Smooth muscle cell (in vitro differentiated cells): ENCODE data around the gene PLXNC1. TPM values are rescaled to one million over a fixed set of nuclear protein-coding genes. Genes with fewer than 3 reads are reported as not detected.

Experiments used
- DNase-seq: peaks from one replicate; lab custom pipeline; 2025; ENCODE audit not compliant: unreplicated experiment; lab: John Stamatoyannopoulos, UW
- H2AFZ ChIP-seq: fragments of 200-600 bp; sonication (generic); 2 replicates; pipeline ENCODE4 v1.6.0; 2016; ENCODE audit warnings: antibody characterized with exemption, low read depth, mild to moderate bottlenecking
- H3F3A ChIP-seq: fragments of 200-600 bp; sonication (generic); 2 replicates; pipeline ENCODE4 v1.6.0; 2017; ENCODE audit warnings: antibody characterized with exemption, low read depth
- H3K27ac ChIP-seq: fragments of 200-600 bp; sonication (generic); 2 replicates; pipeline ENCODE4 v1.5.1; 2016; ENCODE audit warnings: low read depth, mild to moderate bottlenecking
- H3K27me3 ChIP-seq: fragments of 200-600 bp; sonication (generic); 2 replicates; pipeline ENCODE4 v1.6.1; 2016; ENCODE audit warnings: low read depth, mild to moderate bottlenecking
- H3K36me3 ChIP-seq: fragments of 200-600 bp; sonication (generic); 2 replicates; pipeline ENCODE4 v1.5.1; 2016; ENCODE audit warnings: low read depth
- H3K4me1 ChIP-seq: fragments of 200-600 bp; sonication (generic); 2 replicates; pipeline ENCODE4 v1.5.1; 2016; ENCODE audit warnings: low read depth
- H3K4me2 ChIP-seq: fragments of 200-600 bp; sonication (generic); 2 replicates; pipeline ENCODE4 v1.6.0; 2016; ENCODE audit warnings: mild to moderate bottlenecking
- H3K4me3 ChIP-seq: fragments of 200-600 bp; sonication (generic); 2 replicates; pipeline ENCODE4 v1.5.1; 2016; ENCODE audit warnings: mild to moderate bottlenecking
- H3K79me2 ChIP-seq: fragments of 200-600 bp; sonication (generic); 2 replicates; pipeline ENCODE4 v1.6.0; 2016; ENCODE audit warnings: low read depth, mild to moderate bottlenecking
- H3K9ac ChIP-seq: fragments of 200-600 bp; sonication (generic); 2 replicates; pipeline ENCODE4 v1.6.0; 2016; ENCODE audit warnings: low read depth
- H3K9me3 ChIP-seq: fragments of 200-600 bp; sonication (generic); replicated peaks from 2 replicates; pipeline ENCODE4 v1.5.1; 2016; ENCODE audit warnings: low read depth
- H4K20me1 ChIP-seq: fragments of 200-600 bp; sonication (generic); 2 replicates; pipeline ENCODE4 v1.6.0; 2016; ENCODE audit warnings: low read depth
- CTCF ChIP-seq: fragments of 200-600 bp; sonication (generic); IDR thresholded peaks from 2 replicates; pipeline ENCODE4 v1.5.1; 2017; ENCODE audit warnings: borderline replicate concordance, mild to moderate bottlenecking, antibody characterized with exemption; ENCODE audit not compliant: insufficient read depth, poor library complexity, severe bottlenecking
- WGBS: methylation state at CpG from one replicate; pipeline ENCODE4 v1.1.7; 2016; ENCODE audit warnings: low lambda C conversion rate; 5-methylcytosine and 5-hydroxymethylcytosine counted together
- polyA plus RNA-seq: library from polyadenylated mRNA; unstranded; fragments of >200 nt; fragmentation: Nextera tagmentation; extraction: Ambion mirVana; gene quantifications from 2 replicates; pipeline ENCODE4 v1.2.1, GENCODE V29; 2016
- total RNA-seq: library from RNA; depleted of rRNA; stranded (reverse); fragments of >200 nt; gene quantifications from 2 replicates; pipeline ENCODE4 v1.2.3, GENCODE V29; 2014

PLXNC1 gene
- total and polyA plus RNA-seq, 2 experiments from 2014 or later = 0.49 to 0.66 TPM

- TF ChIP-seq CTCF = no peak
- Histone ChIP-seq H3K27me3 (peaks cover 69% of the 10 kb centered on the region), H3K4me2 (no peak overlapping the region), H3K4me3 (no peak overlapping the region), H4K20me1 (no peaks in the 10 kb centered on the region), H3K36me3 (no peaks in the 10 kb centered on the region), H2AFZ (no peak overlapping the region), H3K9ac (no peak overlapping the region), H3K79me2 (no peaks in the 10 kb centered on the region), H3K27ac (no peak overlapping the region), H3K9me3 (no peaks in the 10 kb centered on the region), H3K4me1 (no peaks in the 10 kb centered on the region), H3F3A (no peaks in the 10 kb centered on the region)
- WGBS = 90% methylated on average over 8 of the region's 8 CpGs
- DNase-seq = no peak
Observed at GRCh38 chr12:94158666-94159065, 10.3 kb downstream of the PLXNC1 start.

GRCh38 chr12:94162108-94162507, 13.7 kb downstream of the PLXNC1 start:
- 85% methylated on average over 3 of the region's 3 CpGs for WGBS
- Histone ChIP-seq H3K27me3 (peaks cover 48% of the 10 kb centered on the region), H2AFZ (no peak overlapping the region), H3K4me3 (no peak overlapping the region), H3K4me2 (no peak overlapping the region), H4K20me1 (no peaks in the 10 kb centered on the region), H3K9ac (no peak overlapping the region), H3K27ac (no peak overlapping the region), H3K79me2 (no peaks in the 10 kb centered on the region), H3F3A (no peaks in the 10 kb centered on the region), H3K36me3 (no peaks in the 10 kb centered on the region), H3K4me1 (peaks cover 19% of the 10 kb centered on the region), H3K9me3 (no peaks in the 10 kb centered on the region)
- no peak for DNase-seq
- TF ChIP-seq CTCF = no peak

- DNase-seq = no peak
- H2AFZ ChIP-seq = no peak overlapping the region
- H4K20me1 ChIP-seq = no peaks in the 10 kb centered on the region
- peaks cover 27% of the 10 kb centered on the region for H3K4me1 ChIP-seq
- H3K79me2 ChIP-seq = no peaks in the 10 kb centered on the region
- no peak overlapping the region for H3K9ac ChIP-seq
- WGBS = 100% methylated on average over 2 of the region's 2 CpGs
- H3K36me3 ChIP-seq = no peaks in the 10 kb centered on the region
- H3K4me2 ChIP-seq = no peak overlapping the region
- H3K9me3 ChIP-seq = no peaks in the 10 kb centered on the region
- no peak for TF ChIP-seq CTCF
- peaks cover 8% of the 10 kb centered on the region for H3F3A ChIP-seq
- H3K4me3 ChIP-seq = no peak overlapping the region
- peaks cover 37% of the 10 kb centered on the region for H3K27me3 ChIP-seq
- H3K27ac ChIP-seq = no peak overlapping the region
Observed at GRCh38 chr12:94163850-94164249, 15.5 kb downstream of the PLXNC1 start.

- Histone ChIP-seq H3K4me2 (no peak overlapping the region), H4K20me1 (no peaks in the 10 kb centered on the region), H3K27ac (no peak overlapping the region), H2AFZ (no peak overlapping the region), H3F3A (peaks cover 8% of the 10 kb centered on the region), H3K4me3 (no peak overlapping the region), H3K9ac (no peak overlapping the region), H3K4me1 (peaks cover 27% of the 10 kb centered on the region), H3K79me2 (no peaks in the 10 kb centered on the region), H3K36me3 (no peaks in the 10 kb centered on the region), H3K27me3 (peaks cover 31% of the 10 kb centered on the region), H3K9me3 (no peaks in the 10 kb centered on the region)
- TF ChIP-seq CTCF = no peak
- WGBS = 64% methylated on average over 4 of the region's 4 CpGs
- no peak for DNase-seq
Observed at GRCh38 chr12:94165138-94165537, 16.8 kb downstream of the PLXNC1 start.
